ENCODE results near the gene FSHB. TPM values are rescaled to one million over a fixed set of nuclear protein-coding genes. Genes with fewer than 3 reads are reported as not detected.

The FSHB gene
- total and polyA plus RNA-seq, 2 of the 4 experiments (the other 2 are of a cell fraction) = not detected

GRCh38 chr11:30279796-30280195, 49.0 kb downstream of the FSHB start:
- Histone ChIP-seq H3K4me1 (ENCODE audit: control insufficient read depth, insufficient read depth, low read length) (no peaks in the 10 kb centered on the region), H2AK9ac (replicated peaks; ENCODE audit: low read depth, low read length, poor library complexity) (no peak overlapping the region), H4K8ac (ENCODE audit: low read depth in 2 of 2, low read length in 2 of 2) (no peak overlapping the region), H2BK5ac (ENCODE audit: low read depth, low read length, poor library complexity, severe bottlenecking) (no peak overlapping the region), H2BK20ac (ENCODE audit: low read depth, low read length) (no peak overlapping the region), H3K4ac (ENCODE audit: low read depth, low read length) (no peak overlapping the region), H3K9me1 (ENCODE audit: insufficient read depth, low read length) (no peaks in the 10 kb centered on the region), H4K91ac (ENCODE audit: insufficient read depth, low read depth, low read length) (no peak overlapping the region), H2AFZ (replicated peaks; ENCODE audit: low read length, poor library complexity) (no peak overlapping the region), H3K14ac (replicated peaks; ENCODE audit: low read depth, low read length) (no peak overlapping the region), H3K4me3 (ENCODE audit: insufficient read depth, low read depth, low read length) (no peak overlapping the region), H4K5ac (ENCODE audit: low read depth, low read length) (no peak overlapping the region), H3K56ac (ENCODE audit: extremely low read depth, insufficient read depth, low read length) (no peak overlapping the region), H3K9me3 (ENCODE audit: control insufficient read depth, insufficient read depth, low read length) (no peaks in the 10 kb centered on the region), H3K27ac (ENCODE audit: insufficient read depth, low read length) (no peak overlapping the region), H2BK120ac (ENCODE audit: low read depth, low read length) (no peak overlapping the region), H2AK5ac (ENCODE audit: low read depth, low read length) (no peak overlapping the region), H3K4me2 (ENCODE audit: low read depth, low read length) (no peak overlapping the region), H2BK15ac (ENCODE audit: low read depth, low read length) (no peak overlapping the region), H3K27me3 (ENCODE audit: control insufficient read depth, insufficient read depth, low read length) (no peaks in the 10 kb centered on the region), H3K9ac (ENCODE audit: low read depth, low read length) (no peak overlapping the region), H3K18ac (ENCODE audit: low read depth, low read length) (no peak overlapping the region), H3K36me3 (ENCODE audit: control insufficient read depth, insufficient read depth, low read length) (no peaks in the 10 kb centered on the region), H4K20me1 (ENCODE audit: insufficient read depth, low read length) (no peaks in the 10 kb centered on the region), H3K23ac (ENCODE audit: low read depth, low read length) (no peak overlapping the region), H3K79me1 (ENCODE audit: low read depth in 1 of 2, low read length in 2 of 2) (no peaks in the 10 kb centered on the region)
- in situ Hi-C loops (cut with MboI; ENCODE audit: low sequenced_read_pairs) = no loop called here
- ChIA-PET POLR2A (ENCODE audit: unreplicated experiment) (no interaction called here), CTCF (no interaction called here)
- no TSS peak for BruUV-seq (replicated peaks)
- TF ChIP-seq RFX5 (IDR thresholded peaks at IDR 0.05; ENCODE audit: low read depth, low read length) (no peak), SMC3 (IDR thresholded peaks at IDR 0.05; ENCODE audit: low read depth, low read length) (no peak), CHD1 (IDR thresholded peaks at IDR 0.05; ENCODE audit: low read depth, low read length) (no peak), CEBPB (IDR thresholded peaks at IDR 0.05; ENCODE audit: low read depth, low read length) (no peak), MXI1 (IDR thresholded peaks at IDR 0.05; ENCODE audit: borderline replicate concordance, low read depth, low read length) (no peak), BHLHE40 (IDR thresholded peaks at IDR 0.05; ENCODE audit: low read depth, low read length) (no peak), CTCF (conservative IDR thresholded peaks at IDR 0.05; ENCODE audit: low read depth, low read length) (no peak), NFE2L2 (IDR thresholded peaks at IDR 0.05; ENCODE audit: low read depth, low read length) (no peak), RCOR1 (IDR thresholded peaks at IDR 0.05; ENCODE audit: insufficient replicate concordance, low read length) (no peak), RAD21 (IDR thresholded peaks at IDR 0.05; ENCODE audit: low read length) (no peak), FOS (IDR thresholded peaks at IDR 0.05; ENCODE audit: low read depth, low read length) (no peak), MAFK (IDR thresholded peaks at IDR 0.05; ENCODE audit: low read depth, low read length) (no peak), POLR2A (IDR thresholded peaks at IDR 0.05; ENCODE audit: low read depth, low read length) (no peak), ELK1 (IDR thresholded peaks at IDR 0.05; ENCODE audit: borderline replicate concordance, low read depth, low read length) (no peak), USF2 (IDR thresholded peaks at IDR 0.05; ENCODE audit: low read depth, low read length) (no peak), MAZ (IDR thresholded peaks at IDR 0.05; ENCODE audit: borderline replicate concordance, low read depth, low read length) (no peak)
- WGBS, 2 experiments (ENCODE audit: extremely low coverage in 2 of 2, insufficient read length in 1 of 2) = no CpG with 5 or more reads among the region's 2 CpGs
- no peak for DNase-seq
- dilution Hi-C loops (cut with HindIII; ENCODE audit: low sequenced_read_pairs, unreplicated experiment) = no loop called here
- intact Hi-C loops (cut with micrococcal nuclease) = no loop called here
- no peak for ATAC-seq (ENCODE audit: low read depth)
